ENCODE measurements around the gene RIC8B.

The RIC8B gene

DNA sequence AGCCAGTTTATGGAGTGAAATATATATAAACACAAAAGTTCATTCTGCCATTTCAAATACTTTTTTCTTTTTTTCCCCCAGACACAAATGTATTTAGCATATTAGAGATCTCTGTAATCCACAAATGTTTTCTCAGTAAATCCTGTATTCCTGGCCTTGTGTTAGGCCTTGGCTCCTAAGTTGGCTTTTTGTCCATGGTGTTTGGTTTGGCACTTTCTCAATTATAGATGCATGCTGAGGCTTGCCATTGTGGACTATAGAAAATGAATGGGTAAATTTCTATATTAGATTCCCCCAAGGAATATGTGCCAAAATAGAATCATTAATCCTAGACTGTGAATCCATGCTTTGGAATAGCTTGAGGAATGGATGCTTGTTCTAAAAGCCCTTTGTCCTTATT, 17.0 kb downstream of the RIC8B start:
- DNase-seq (ENCODE audit: low read depth) = no peak

DNA sequence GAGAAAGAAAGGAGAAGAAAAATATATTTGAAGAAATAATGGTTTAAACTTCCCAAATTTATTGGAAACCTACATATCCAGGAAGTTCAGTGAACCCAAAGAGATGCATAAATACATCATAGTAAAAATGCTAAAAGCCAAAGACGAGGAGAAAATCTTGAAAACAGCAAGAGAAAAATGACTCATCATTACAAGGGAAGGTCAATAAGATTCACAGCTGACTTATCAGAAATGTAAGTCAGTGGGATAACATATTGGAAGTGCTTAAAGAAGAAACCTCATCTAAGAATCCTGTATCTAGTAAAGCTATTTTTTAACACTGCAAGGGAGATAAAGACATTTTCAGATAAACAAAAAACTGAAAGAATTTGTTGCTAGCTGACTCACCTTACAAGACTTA, 19.9 kb downstream of the RIC8B start:
- TF ChIP-seq, protein P1, sequence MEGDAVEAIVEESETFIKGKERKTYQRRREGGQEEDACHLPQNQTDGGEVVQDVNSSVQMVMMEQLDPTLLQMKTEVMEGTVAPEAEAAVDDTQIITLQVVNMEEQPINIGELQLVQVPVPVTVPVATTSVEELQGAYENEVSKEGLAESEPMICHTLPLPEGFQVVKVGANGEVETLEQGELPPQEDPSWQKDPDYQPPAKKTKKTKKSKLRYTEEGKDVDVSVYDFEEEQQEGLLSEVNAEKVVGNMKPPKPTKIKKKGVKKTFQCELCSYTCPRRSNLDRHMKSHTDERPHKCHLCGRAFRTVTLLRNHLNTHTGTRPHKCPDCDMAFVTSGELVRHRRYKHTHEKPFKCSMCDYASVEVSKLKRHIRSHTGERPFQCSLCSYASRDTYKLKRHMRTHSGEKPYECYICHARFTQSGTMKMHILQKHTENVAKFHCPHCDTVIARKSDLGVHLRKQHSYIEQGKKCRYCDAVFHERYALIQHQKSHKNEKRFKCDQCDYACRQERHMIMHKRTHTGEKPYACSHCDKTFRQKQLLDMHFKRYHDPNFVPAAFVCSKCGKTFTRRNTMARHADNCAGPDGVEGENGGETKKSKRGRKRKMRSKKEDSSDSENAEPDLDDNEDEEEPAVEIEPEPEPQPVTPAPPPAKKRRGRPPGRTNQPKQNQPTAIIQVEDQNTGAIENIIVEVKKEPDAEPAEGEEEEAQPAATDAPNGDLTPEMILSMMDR (IDR thresholded peaks at IDR 0.05; ENCODE audit: low read length, missing control alignments) = no peak
- H3K4me3 ChIP-seq (replicated peaks; ENCODE audit: low read depth, low read length) = no peak overlapping the region
- no peak for DNase-seq (ENCODE audit: low read depth)

More for the DNA sequence above, 17.0 kb downstream of the RIC8B start:
- H3K4me3 ChIP-seq (replicated peaks; ENCODE audit: low read depth, low read length) = no peak overlapping the region
- TF ChIP-seq, protein P1 (IDR thresholded peaks at IDR 0.05; ENCODE audit: low read length, missing control alignments) = no peak

DNA sequence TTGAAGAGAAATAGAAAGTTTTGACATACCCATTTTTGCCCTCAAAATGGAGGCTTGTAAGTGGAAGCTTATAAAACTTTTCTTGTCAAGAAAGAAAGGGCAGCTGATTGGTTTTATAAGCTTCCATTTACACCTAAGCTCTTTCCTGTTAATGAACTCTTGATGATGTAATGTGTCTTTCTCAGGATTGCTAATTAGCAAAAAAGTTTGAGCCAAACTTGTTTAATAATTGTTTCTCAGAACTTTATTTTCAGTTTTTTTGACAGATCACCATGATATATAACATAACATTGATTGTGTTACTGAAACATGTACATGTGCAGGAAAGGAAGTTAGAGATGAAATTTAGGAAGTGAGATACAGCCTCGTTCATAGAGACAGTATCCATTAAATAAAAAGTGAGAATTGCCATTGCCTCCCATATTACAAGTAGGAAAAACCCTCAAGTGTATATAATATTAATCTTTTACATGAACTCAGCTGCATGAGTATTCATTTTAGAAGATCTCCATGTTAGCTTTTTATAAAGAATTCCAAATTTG, 26.8 kb downstream of the RIC8B start:
- TF ChIP-seq, protein P1 (IDR thresholded peaks at IDR 0.05; ENCODE audit: low read length, missing control alignments) = no peak

DNA sequence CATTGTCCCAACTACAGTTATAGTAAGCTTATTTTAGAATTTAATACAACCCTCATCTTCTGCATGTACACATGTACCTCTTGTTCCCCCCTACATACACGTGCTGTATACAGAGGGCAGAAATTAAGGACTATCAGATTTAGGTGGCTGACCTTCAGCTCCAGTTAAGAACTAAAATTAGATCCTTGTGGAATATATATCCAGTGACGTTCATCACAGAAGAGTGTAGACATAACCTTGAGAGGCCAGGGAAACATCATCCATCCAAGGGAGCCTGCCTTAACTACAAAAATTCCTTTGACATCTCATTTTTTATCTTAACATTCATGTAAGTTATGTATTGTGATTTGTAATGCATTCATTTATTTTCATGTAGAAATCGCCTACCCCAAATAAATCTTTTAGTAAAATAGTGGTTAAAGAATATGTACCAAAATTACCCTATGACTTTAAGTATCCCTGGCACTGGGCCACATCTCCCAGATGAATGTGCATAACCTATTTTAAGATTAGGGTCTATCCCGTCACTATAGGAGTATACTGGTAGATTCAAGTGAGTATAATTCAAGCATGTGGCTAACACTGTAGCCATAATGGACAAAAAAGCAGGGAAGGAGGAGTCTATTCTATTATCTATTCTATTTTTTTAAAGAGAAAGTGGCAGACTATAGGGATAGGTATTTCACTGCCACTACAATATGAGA, 27.5 kb downstream of the RIC8B start:
- TF ChIP-seq, protein P1 (IDR thresholded peaks at IDR 0.05; ENCODE audit: low read length, missing control alignments) = no peak
- DNase-seq (ENCODE audit: low read depth) = no peak
- no peak overlapping the region for H3K4me3 ChIP-seq (replicated peaks; ENCODE audit: low read depth, low read length)

More for the DNA sequence above, 26.8 kb downstream of the RIC8B start:
- H3K4me3 ChIP-seq (replicated peaks; ENCODE audit: low read depth, low read length) = no peak overlapping the region
- DNase-seq (ENCODE audit: low read depth) = no peak

DNA sequence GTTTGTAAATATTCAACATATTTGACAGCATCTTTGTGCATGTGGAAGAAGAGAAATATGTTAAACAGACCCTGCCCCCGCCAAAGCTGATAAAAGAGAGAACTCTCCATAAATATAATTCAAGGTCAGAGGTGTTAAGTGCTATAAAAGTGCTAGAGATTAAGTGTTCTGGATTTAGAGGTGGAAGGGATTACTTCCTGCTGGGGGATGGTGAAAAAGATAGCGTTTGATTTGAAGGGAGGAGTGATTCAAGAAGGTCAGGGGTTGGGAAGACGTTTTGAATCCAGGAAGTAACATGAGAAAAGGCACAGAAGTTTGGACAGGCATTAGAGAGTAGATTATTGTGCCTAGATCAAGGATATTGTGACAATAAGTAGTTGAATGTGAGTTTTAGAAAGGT, 30.2 kb downstream of the RIC8B start:
- no peak for DNase-seq (ENCODE audit: low read depth)
- H3K4me3 ChIP-seq (replicated peaks; ENCODE audit: low read depth, low read length) = no peak overlapping the region
- TF ChIP-seq, protein P1 (IDR thresholded peaks at IDR 0.05; ENCODE audit: low read length, missing control alignments) = no peak

DNA sequence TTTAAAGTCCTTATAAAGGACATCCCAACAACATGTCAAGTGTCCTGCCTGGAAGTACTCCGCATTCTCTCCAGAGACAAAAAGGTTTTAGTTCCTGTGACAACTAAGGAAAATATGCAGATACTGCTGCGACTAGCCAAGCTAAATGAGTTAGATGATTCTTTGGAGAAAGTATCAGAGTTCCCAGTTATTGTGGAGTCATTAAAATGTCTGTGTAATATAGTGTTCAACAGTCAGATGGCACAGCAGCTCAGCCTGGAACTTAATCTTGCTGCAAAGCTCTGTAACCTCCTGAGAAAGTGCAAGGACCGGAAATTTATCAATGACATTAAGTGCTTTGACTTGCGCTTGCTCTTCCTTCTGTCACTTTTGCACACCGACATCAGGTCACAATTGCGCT, 40.2 kb downstream of the RIC8B start:
- H3K4me3 ChIP-seq (replicated peaks; ENCODE audit: low read depth, low read length) = no peak overlapping the region
- DNase-seq (ENCODE audit: low read depth) = no peak
- TF ChIP-seq, protein P1 (IDR thresholded peaks at IDR 0.05; ENCODE audit: low read length, missing control alignments) = no peak

DNA sequence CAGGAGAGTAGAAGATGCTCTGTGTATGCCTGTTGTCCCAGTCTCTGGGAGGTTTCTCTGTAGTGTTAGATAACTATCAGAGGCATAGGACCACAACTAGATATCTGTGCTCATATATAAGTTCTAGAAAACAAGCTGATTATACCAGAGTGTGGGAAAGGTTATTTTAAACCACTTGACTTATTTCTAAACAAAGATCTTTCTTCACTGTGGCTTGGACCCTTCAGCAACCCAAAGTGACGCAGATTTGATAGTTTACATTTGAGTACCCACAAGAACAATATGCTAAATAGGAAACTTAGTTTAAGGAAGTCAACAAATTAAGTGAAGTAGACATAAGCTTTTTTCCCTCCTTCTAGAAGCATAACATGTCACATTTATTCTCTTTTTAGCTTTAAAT, 41.3 kb downstream of the RIC8B start:
- DNase-seq (ENCODE audit: low read depth) = no peak
- H3K4me3 ChIP-seq (replicated peaks; ENCODE audit: low read depth, low read length) = no peak overlapping the region
- TF ChIP-seq, protein P1 (IDR thresholded peaks at IDR 0.05; ENCODE audit: low read length, missing control alignments) = no peak
